HepG2 (cell line): ENCODE data around the gene DNAJB12. TPM values are rescaled to one million over a fixed set of nuclear protein-coding genes. Genes with fewer than 3 reads are reported as not detected.

Source experiments
- ATAC-seq: fragments of 200-7000 bp; cut with Tn5 transposase; 3 replicates; pipeline ENCODE4 v1.9.1; 2020; ENCODE audit warnings: mild to moderate bottlenecking, moderate library complexity
- BruUV-seq: library from RNA; stranded (reverse); fragments of 400-500 nt; replicated peaks from 2 replicates; lab custom pipeline; 2021; lab: Mats Ljungman, UMichigan
- CTCF ChIA-PET: fragments of 300-600 bp; formaldehyde crosslinking; extraction: SDS; loops from one replicate; lab custom pipeline; 2021; ENCODE audit warnings: low total read pairs, inconsistent platforms, low intra/inter-chr PET ratio; lab: Yijun Ruan, JAX
- POLR2A ChIA-PET: fragments of 350-600 bp; sonication (Branson Sonifier 250); formaldehyde crosslinking; loops from one replicate; lab custom pipeline; 2020; ENCODE audit warnings: antibody characterized with exemption, inconsistent platforms; lab: Yijun Ruan, JAX
- DNase-seq: peaks from one replicate; pipeline ENCODE4 v3.0.0-alpha.2; 2015; ENCODE audit warnings: low spot score
- FAIRE-seq: peaks from 3 replicates; lab custom pipeline; 2011; peaks lifted over from hg19 to GRCh38; lab: Jason Lieb, UNC
- H2AFZ ChIP-seq: one replicate; pipeline ENCODE4 v1.6.1; 2011; ENCODE audit warnings: low read length, inconsistent platforms
- H3K27ac ChIP-seq: fragments of 300-600 bp; 3 replicates; pipeline ENCODE4 v1.8.0; 2011; ENCODE audit warnings: mixed run types, mild to moderate bottlenecking, mixed read lengths, low read length, inconsistent platforms; ENCODE audit not compliant: insufficient read depth; ENCODE audit errors: extremely low read length
- H3K27me3 ChIP-seq, 2 experiments: fragments of 200-600 bp in 1 of 2; 2 replicates in 1 of 2; 3 replicates in 1 of 2; pipeline versions ENCODE4 v1.6.0 to v1.8.0; 2011; ENCODE audit warnings: low read length in 2 of 2, mild to moderate bottlenecking in 2 of 2, moderate library complexity in 2 of 2, inconsistent platforms in 1 of 2; ENCODE audit not compliant: insufficient read depth in 2 of 2, control insufficient read depth in 1 of 2
- H3K36me3 ChIP-seq, 2 experiments: fragments of 200-600 bp in 1 of 2; replicated peaks in 1 of 2; 2 replicates in 1 of 2; 3 replicates in 1 of 2; pipeline versions ENCODE4 v1.5.1 to v1.8.0; 2011; ENCODE audit warnings: low read length in 2 of 2, inconsistent platforms in 1 of 2; ENCODE audit not compliant: insufficient read depth in 2 of 2, control insufficient read depth in 1 of 2
- H3K4me1 ChIP-seq: 2 replicates; pipeline ENCODE4 v1.5.1; 2012; ENCODE audit warnings: low read length, inconsistent platforms; ENCODE audit not compliant: insufficient read depth
- H3K4me2 ChIP-seq: 2 replicates; pipeline ENCODE4 v1.6.0; 2011; ENCODE audit warnings: low read depth, low read length, inconsistent platforms
- H3K4me3 ChIP-seq, 3 experiments: fragments of 200-600 bp in 1 of 3; sonication (generic), shearing (Covaris generic) in 1 of 3; replicated peaks in 1 of 3; 2 replicates each; pipeline ENCODE4 v1.5.1; 2011 to 2016; ENCODE audit warnings: low read length in 3 of 3, inconsistent platforms in 2 of 3, low read depth in 2 of 3, mild to moderate bottlenecking in 2 of 3, control low read depth in 1 of 3, mixed read lengths in 1 of 3; ENCODE audit not compliant: insufficient read depth in 1 of 3
- H3K79me2 ChIP-seq: one replicate; pipeline ENCODE4 v1.6.1; 2011; ENCODE audit warnings: low read length, inconsistent platforms; ENCODE audit not compliant: insufficient read depth
- H3K9ac ChIP-seq: 2 replicates; pipeline ENCODE4 v1.6.0; 2011; ENCODE audit warnings: mild to moderate bottlenecking, low read depth, low read length, inconsistent platforms; ENCODE audit not compliant: insufficient read depth
- H3K9me3 ChIP-seq: 2 replicates; pipeline ENCODE4 v1.5.1; 2012; ENCODE audit warnings: mild to moderate bottlenecking, low read length
- H4K20me1 ChIP-seq: 2 replicates; pipeline ENCODE4 v1.6.0; 2011; ENCODE audit warnings: inconsistent platforms, mild to moderate bottlenecking, low read length, moderate library complexity; ENCODE audit not compliant: insufficient read depth
- BHLHE40 ChIP-seq: IDR thresholded peaks from 2 replicates; pipeline ENCODE4 v1.6.1; 2011; ENCODE audit warnings: low read length, improper control_type of control experiment
- EEA1 ChIP-seq: sonication (generic); formaldehyde crosslinking; IDR thresholded peaks from 2 replicates; pipeline ENCODE4 v1.5.1; 2020; ENCODE audit warnings: mild to moderate bottlenecking, missing genetic modification reagents, borderline replicate concordance
- FIP1L1 ChIP-seq: fragments of 200-400 bp; formaldehyde crosslinking; IDR thresholded peaks from 2 replicates; pipeline ENCODE4 v1.6.1; 2018; ENCODE audit warnings: low read depth, mild to moderate bottlenecking, low read length, moderate library complexity, borderline replicate concordance; ENCODE audit not compliant: insufficient read depth
- GABPA ChIP-seq, 2 experiments: IDR thresholded peaks; 2 replicates each; pipeline ENCODE4 v1.6.1; 2011 to 2016; ENCODE audit warnings: low read depth in 2 of 2, low read length in 1 of 2, missing biosample characterization in 1 of 2, missing genetic modification characterization in 1 of 2
- KLF15 ChIP-seq: sonication (generic); formaldehyde crosslinking; IDR thresholded peaks from 2 replicates; pipeline ENCODE4 v1.8.1; 2023; ENCODE audit warnings: borderline replicate concordance, mild to moderate bottlenecking, inconsistent platforms, missing genetic modification reagents, mixed read lengths
- KMT2B ChIP-seq: IDR thresholded peaks from 2 replicates; pipeline ENCODE4 v1.6.1; 2016; ENCODE audit warnings: missing genetic modification reagents, missing compliant biosample characterization
- MXI1 ChIP-seq: IDR thresholded peaks from 3 replicates; pipeline ENCODE4 v1.6.1; 2012; ENCODE audit warnings: low read depth, low read length, inconsistent platforms, borderline replicate concordance
- RBAK ChIP-seq: sonication (generic); formaldehyde crosslinking; IDR thresholded peaks from 2 replicates; pipeline ENCODE4 v1.5.1; 2020; ENCODE audit warnings: mild to moderate bottlenecking, missing genetic modification reagents
- SMC3 ChIP-seq: IDR thresholded peaks from 2 replicates; pipeline ENCODE4 v1.6.1; 2011; ENCODE audit warnings: low read length, improper control_type of control experiment
- SNAI1 ChIP-seq: sonication (generic); formaldehyde crosslinking; IDR thresholded peaks from 2 replicates; pipeline ENCODE4 v1.5.0; 2020; ENCODE audit warnings: mild to moderate bottlenecking, missing genetic modification reagents, borderline replicate concordance
- ZNF205 ChIP-seq: IDR thresholded peaks from 2 replicates; pipeline ENCODE4 v1.6.1; 2018; ENCODE audit warnings: missing biosample characterization, missing genetic modification reagents
- ZNF761 ChIP-seq: sonication (generic); formaldehyde crosslinking; conservative IDR thresholded peaks from 2 replicates; pipeline ENCODE4 v1.4.0; 2020; ENCODE audit warnings: mild to moderate bottlenecking, missing genetic modification reagents
- ZNF780A ChIP-seq: sonication (generic); formaldehyde crosslinking; IDR thresholded peaks from 2 replicates; pipeline ENCODE4 v1.8.0; 2022; ENCODE audit warnings: mild to moderate bottlenecking, missing genetic modification reagents, moderate library complexity
- ZNF790 ChIP-seq: sonication (generic); formaldehyde crosslinking; IDR thresholded peaks from 2 replicates; pipeline ENCODE4 v1.8.0; 2022; ENCODE audit warnings: missing genetic modification reagents, mild to moderate bottlenecking, borderline replicate concordance
- WGBS: methylation state at CpG from one replicate; pipeline ENCODE4 v1.1.6; 2017; ENCODE audit warnings: low lambda C conversion rate; 5-methylcytosine and 5-hydroxymethylcytosine counted together
- in situ Hi-C: cut with HindIII; loops from 2 replicates; pipeline ENCODE4 v1.10.0; 2017; ENCODE audit warnings: low pct_unique_long_range_greater_than_20kb; ENCODE audit not compliant: extremely low pct_ligation_motif_present
- intact Hi-C: fragments of 100-400 bp; cut with micrococcal nuclease; formaldehyde crosslinking; loops from one replicate; pipeline ENCODE4 v1.10.0; 2022; ENCODE audit not compliant: unreplicated experiment
- polyA plus RNA-seq, 8 experiments: library from polyadenylated mRNA; depleted of rRNA in 3 of 8; stranded (reverse) in 7 of 8; unstranded in 1 of 8; fragments of >200 nt; fragmentation: Illumina TruSeq in 4 of 8; extraction: Trizol in 4 of 8; gene quantifications; 2 replicates each; pipeline versions ENCODE4 v1.2.1 to v1.2.3, GENCODE V29; 2011 to 2016; ENCODE audit warnings: low read depth in 4 of 8, missing spikeins in 1 of 8, mixed read lengths in 1 of 8; ENCODE audit not compliant: insufficient read depth in 1 of 8
- total RNA-seq, 5 experiments: library from RNA; depleted of rRNA; stranded (reverse); fragments of >200 nt; fragmentation: Illumina TruSeq; extraction: Trizol; gene quantifications; 2 replicates each; pipeline ENCODE4 v1.2.3, GENCODE V29; 2016; ENCODE audit warnings: low read depth in 1 of 5
- TF ChIP-seq, protein P1 (sequence below): sonication (generic); formaldehyde crosslinking; IDR thresholded peaks from 2 replicates; pipeline ENCODE4 v1.9.0; 2021; ENCODE audit warnings: missing genetic modification reagents, mild to moderate bottlenecking, borderline replicate concordance
- TF ChIP-seq, protein P2 (sequence below): sonication (generic); formaldehyde crosslinking; IDR thresholded peaks from 2 replicates; pipeline ENCODE4 v1.8.0; 2022; ENCODE audit warnings: mild to moderate bottlenecking, missing genetic modification reagents, moderate library complexity
- TF ChIP-seq, protein P3 (sequence below): sonication (generic); formaldehyde crosslinking; IDR thresholded peaks from 2 replicates; pipeline ENCODE4 v1.5.0; 2020; ENCODE audit warnings: mild to moderate bottlenecking, missing genetic modification reagents
- TF ChIP-seq, protein P4 (sequence below): sonication (generic); formaldehyde crosslinking; IDR thresholded peaks from 2 replicates; pipeline ENCODE4 v1.8.0; 2022; ENCODE audit warnings: missing genetic modification reagents, mild to moderate bottlenecking, inconsistent platforms, borderline replicate concordance

The DNAJB12 gene
- total and polyA plus RNA-seq, 2 of the 13 experiments (the other 11 are each of a cell fraction or from before 2014, with no cell fraction given): 10.8 to 18.2 TPM

DNA sequence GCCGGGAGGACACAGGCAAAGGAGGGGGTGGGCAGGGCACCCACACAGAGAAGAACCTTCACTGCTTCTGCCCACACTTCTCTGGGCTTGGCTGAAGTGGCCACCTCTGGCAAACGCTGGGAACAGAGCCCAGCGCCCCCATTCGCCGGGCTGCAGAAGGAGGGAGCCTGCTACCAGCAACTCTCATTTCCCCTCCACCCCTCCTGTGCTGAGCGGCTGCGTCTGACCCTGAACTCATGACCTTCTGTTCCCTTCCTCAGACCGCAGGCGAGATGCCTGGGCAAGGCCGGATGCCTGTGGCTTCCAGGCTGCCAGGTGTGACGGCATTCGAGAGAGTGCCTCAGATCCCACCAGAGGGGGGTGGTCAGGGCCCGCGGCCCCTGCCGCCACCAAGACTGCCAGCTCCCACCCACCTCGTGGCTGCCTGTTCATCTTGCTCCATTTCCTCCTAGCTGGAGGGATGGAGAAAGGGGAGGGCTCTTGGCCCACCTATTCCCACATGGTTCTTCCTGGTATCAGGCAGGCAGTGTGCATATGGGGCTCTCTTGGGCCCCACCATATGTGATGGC, 19.8 kb downstream of the DNAJB12 start:
- in situ Hi-C loops: loop anchor here (10.0 to 25.0 kb wide), 2 partner anchors 248 to 370 kb away; partner anchors contain the start of genes CHST3 and SPOCK2
- H3K9ac ChIP-seq: peak overlapping the region; percentile 65
- H3K79me2 ChIP-seq: no peaks in the 10 kb centered on the region
- FAIRE-seq (peak; percentile 91), ATAC-seq (peak; percentile 62), DNase-seq (peak; percentile 95)
- H3K9me3 ChIP-seq: no peaks in the 10 kb centered on the region
- peaks cover 69% of the 10 kb centered on the region for H3K4me1 ChIP-seq
- ChIA-PET CTCF (no interaction called here), POLR2A (interaction anchor here (1.0 to 3.9 kb wide), 7 partner anchors 9 to 61 kb away, joined by 3 to 70 read pairs (median 5); partner anchors contain the start of genes DDIT4 and DNAJB12)
- H4K20me1 ChIP-seq: no peaks in the 10 kb centered on the region
- H3K36me3 ChIP-seq: peaks cover 11 to 27% of the 10 kb centered on the region in 2 experiments
- H3K4me3 ChIP-seq: 0 out of 6 replicates have a peak overlapping the region, but pooled peaks of 1 of the 3 experiments have one; percentile 1
- H3K4me2 ChIP-seq: peak overlapping the region; percentile 47
- intact Hi-C loops: loop anchor here (2.0 to 5.0 kb wide), 2 partner anchors 62 to 288 kb away; partner anchors contain the start of gene DDIT4
- no peaks in the 10 kb centered on the region for H3K27me3 ChIP-seq
- H3K27ac ChIP-seq: peak overlapping the region; percentile 91
- no TSS peak for BruUV-seq
- 3% methylated on average over 6 of the region's 16 CpGs for WGBS
- H2AFZ ChIP-seq: no peak overlapping the region
- no peak for TF ChIP-seq BHLHE40
- TF ChIP-seq FIP1L1: no peak
- TF ChIP-seq ZNF761 (CRISPR knock-in tag): peak; percentile 67; the same call in 1 of the 2 replicates
- no peak for TF ChIP-seq ZNF790
- TF ChIP-seq ZNF780A (CRISPR knock-in tag): no peak
- TF ChIP-seq, protein P1, sequence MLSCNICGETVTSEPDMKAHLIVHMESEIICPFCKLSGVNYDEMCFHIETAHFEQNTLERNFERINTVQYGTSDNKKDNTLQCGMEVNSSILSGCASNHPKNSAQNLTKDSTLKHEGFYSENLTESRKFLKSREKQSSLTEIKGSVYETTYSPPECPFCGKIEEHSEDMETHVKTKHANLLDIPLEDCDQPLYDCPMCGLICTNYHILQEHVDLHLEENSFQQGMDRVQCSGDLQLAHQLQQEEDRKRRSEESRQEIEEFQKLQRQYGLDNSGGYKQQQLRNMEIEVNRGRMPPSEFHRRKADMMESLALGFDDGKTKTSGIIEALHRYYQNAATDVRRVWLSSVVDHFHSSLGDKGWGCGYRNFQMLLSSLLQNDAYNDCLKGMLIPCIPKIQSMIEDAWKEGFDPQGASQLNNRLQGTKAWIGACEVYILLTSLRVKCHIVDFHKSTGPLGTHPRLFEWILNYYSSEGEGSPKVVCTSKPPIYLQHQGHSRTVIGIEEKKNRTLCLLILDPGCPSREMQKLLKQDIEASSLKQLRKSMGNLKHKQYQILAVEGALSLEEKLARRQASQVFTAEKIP: no peak
- no peak for TF ChIP-seq SNAI1 (CRISPR knock-in tag)
- TF ChIP-seq, protein P2, sequence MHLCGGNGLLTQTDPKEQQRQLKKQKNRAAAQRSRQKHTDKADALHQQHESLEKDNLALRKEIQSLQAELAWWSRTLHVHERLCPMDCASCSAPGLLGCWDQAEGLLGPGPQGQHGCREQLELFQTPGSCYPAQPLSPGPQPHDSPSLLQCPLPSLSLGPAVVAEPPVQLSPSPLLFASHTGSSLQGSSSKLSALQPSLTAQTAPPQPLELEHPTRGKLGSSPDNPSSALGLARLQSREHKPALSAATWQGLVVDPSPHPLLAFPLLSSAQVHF (CRISPR knock-in tag): no peak
- no peak; the same call in 1 of the 2 replicates for TF ChIP-seq ZNF205
- TF ChIP-seq KLF15 (CRISPR knock-in tag): no peak
- TF ChIP-seq, protein P3, sequence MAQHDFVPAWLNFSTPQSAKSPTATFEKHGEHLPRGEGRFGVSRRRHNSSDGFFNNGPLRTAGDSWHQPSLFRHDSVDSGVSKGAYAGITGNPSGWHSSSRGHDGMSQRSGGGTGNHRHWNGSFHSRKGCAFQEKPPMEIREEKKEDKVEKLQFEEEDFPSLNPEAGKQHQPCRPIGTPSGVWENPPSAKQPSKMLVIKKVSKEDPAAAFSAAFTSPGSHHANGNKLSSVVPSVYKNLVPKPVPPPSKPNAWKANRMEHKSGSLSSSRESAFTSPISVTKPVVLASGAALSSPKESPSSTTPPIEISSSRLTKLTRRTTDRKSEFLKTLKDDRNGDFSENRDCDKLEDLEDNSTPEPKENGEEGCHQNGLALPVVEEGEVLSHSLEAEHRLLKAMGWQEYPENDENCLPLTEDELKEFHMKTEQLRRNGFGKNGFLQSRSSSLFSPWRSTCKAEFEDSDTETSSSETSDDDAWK (CRISPR knock-in tag): no peak
- 0 out of 2 replicates have a peak, but pooled peaks have one; percentile 42 for TF ChIP-seq KMT2B (CRISPR knock-in tag)
- no peak for TF ChIP-seq SMC3
- TF ChIP-seq, protein P4, sequence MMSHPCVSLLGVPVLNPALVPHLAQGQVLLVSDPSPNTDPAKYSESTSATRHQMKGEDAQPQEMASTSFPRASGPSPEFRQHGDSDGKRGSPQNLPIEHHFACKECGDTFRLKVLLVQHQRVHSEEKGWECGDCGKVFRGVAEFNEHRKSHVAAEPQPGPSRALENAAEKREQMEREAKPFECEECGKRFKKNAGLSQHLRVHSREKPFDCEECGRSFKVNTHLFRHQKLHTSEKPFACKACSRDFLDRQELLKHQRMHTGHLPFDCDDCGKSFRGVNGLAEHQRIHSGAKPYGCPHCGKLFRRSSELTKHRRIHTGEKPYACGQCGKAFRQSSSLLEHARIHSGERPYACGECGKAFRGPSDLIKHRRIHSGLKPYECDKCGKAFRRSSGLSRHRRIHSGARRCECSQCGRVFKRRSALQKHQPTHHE (CRISPR knock-in tag): no peak
- no peak for TF ChIP-seq RBAK (CRISPR knock-in tag)
- TF ChIP-seq EEA1 (CRISPR knock-in tag): no peak
- TF ChIP-seq GABPA (IDR thresholded peaks at IDR 0.05; ENCODE audit: low read depth, low read length): no peak
- no peak for TF ChIP-seq GABPA (CRISPR knock-in tag; IDR thresholded peaks at IDR 0.05; ENCODE audit: low read depth)
- peak; percentile 59; the same call in 1 of the 3 replicates for TF ChIP-seq MXI1
